IPS-18c (cell line): ENCODE data around the gene PIP5K1C.
"Not testable (repeated sequence)": the region's sequence is repeated elsewhere in the genome, so short reads cannot be mapped to it uniquely, and the experiment has no call there.

Experiments used
- H3K4me3 ChIP-seq: 2 replicates; pipeline ENCODE4 v1.7.0; 2013; ENCODE audit warnings: low read depth, mild to moderate bottlenecking, low read length, moderate library complexity; ENCODE audit not compliant: insufficient read depth
- H3K9me3 ChIP-seq: one replicate; pipeline ENCODE4 v1.6.1; 2013; ENCODE audit warnings: mild to moderate bottlenecking, low read length, moderate library complexity; ENCODE audit not compliant: control insufficient read depth, insufficient read depth

PIP5K1C gene

DNA sequence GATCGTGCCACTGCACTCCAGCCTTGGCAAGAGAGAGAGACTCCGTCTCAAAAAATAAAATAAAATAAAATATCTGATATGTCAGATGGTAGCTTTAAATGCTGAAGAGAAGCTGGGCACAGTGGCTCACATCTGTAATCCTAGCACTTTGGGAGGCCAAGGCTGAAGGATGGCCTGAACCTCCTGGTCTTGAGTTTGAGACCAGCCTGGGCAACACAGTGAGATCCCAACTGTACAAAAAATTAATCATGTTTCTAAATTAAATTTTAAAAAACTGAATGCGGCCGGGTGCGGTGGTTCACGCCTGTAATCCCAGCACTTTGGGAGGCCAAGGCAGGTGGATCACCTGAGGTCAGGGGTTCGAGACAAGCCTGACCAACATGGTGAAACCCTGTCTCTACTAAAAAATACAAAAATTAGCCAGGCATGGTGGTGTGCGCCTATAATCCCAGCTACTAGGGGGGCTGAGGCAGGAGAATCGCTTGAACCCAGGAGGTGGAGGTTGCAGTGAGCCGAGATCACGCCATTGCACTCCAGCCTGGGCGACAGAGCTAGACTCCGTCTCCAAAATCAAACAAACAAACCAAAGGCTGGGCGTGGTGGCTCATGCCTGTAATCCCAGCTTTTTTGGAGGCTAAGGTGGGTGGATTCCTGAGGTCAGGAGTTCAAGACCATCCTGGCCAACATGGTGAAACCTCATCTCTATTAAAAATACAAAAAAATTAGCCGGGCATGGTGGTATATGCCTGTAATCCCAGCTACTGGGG, 116.0 kb downstream of the PIP5K1C start:
- not testable (repeated sequence) for H3K9me3 ChIP-seq, H3K4me3 ChIP-seq

DNA sequence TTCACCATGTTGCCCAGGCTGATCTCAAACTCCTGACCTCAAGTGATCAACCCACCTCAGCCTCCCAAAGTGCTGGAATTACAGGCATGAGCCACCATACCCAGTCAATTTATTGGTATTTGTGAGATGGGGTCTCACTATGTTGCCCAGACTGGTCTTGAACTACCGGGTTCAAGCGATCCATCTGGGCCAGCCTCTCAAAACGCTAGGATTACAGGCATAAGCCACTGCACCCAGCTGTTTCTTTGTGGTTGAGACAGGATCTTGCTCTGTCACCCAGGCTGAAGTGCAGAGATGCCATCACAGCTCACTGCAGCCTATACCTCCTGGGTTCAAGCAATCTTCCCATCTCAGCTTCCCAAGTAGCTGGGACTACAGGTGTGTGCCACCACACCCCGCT, 118.5 kb downstream of the PIP5K1C start:
- not testable (repeated sequence) for H3K9me3 ChIP-seq

More for the DNA sequence above, 118.5 kb downstream of the PIP5K1C start:
- H3K4me3 ChIP-seq: not testable (repeated sequence)
